Measurements from ENCODE around the gene TRIP6.
"Not testable (repeated sequence)": the region's sequence is repeated elsewhere in the genome, so short reads cannot be mapped to it uniquely, and the experiment has no call there.

The TRIP6 gene

GRCh38 chr7:100837099-100837836 lies 29.9 kb upstream of the TRIP6 start:
- peak; percentile 86 to 91 for DNase-seq

- DNase-seq = no peak
These were observed 27.8 kb upstream of the TRIP6 start for GRCh38 chr7:100839361-100839760.

GRCh38 chr7:100840470-100841100 lies 26.6 kb upstream of the TRIP6 start:
- no peak for DNase-seq

GRCh38 chr7:100847360-100847759 lies 19.8 kb upstream of the TRIP6 start:
- DNase-seq = no peak

GRCh38 chr7:100852048-100852872 lies 14.9 kb upstream of the TRIP6 start, which contains the start of gene SLC12A9:
Gene SLC12A9 (plus strand): TSS chr7:100852713. CDS start chr7:100854198, 1,485 bp downstream.
- peak; percentile 92 to 93 for DNase-seq

- no peak for DNase-seq
These were observed 12.9 kb upstream of the TRIP6 start for GRCh38 chr7:100854146-100854895.

GRCh38 chr7:100854899-100855298 lies 12.3 kb upstream of the TRIP6 start:
- not testable (repeated sequence) for DNase-seq

GRCh38 chr7:100855515-100855914 lies 11.7 kb upstream of the TRIP6 start:
- no peak for DNase-seq

- DNase-seq = no peak
These were observed 10.3 kb upstream of the TRIP6 start for GRCh38 chr7:100856871-100857282.

GRCh38 chr7:100859856-100860255 lies 7.3 kb upstream of the TRIP6 start:
- DNase-seq = no peak

GRCh38 chr7:100860702-100861615 lies 6.2 kb upstream of the TRIP6 start:
- DNase-seq = no peak

- DNase-seq = no peak
These were observed 5.6 kb upstream of the TRIP6 start for GRCh38 chr7:100861616-100861985.

- DNase-seq = no peak
These were observed 3.7 kb upstream of the TRIP6 start for GRCh38 chr7:100863406-100863950.

GRCh38 chr7:100864263-100864845 lies 2.8 kb upstream of the TRIP6 start:
- DNase-seq = no peak

GRCh38 chr7:100865372-100865911 lies 1.7 kb upstream of the TRIP6 start:
- DNase-seq = no peak

GRCh38 chr7:100865938-100866728 lies 1.1 kb upstream of the TRIP6 start:
- DNase-seq = peak in 1 of 2 experiments; percentile 36

GRCh38 chr7:100866729-100867039 lies 503 bp upstream of the TRIP6 start:
- no peak for DNase-seq

- no peak for DNase-seq
These were observed 744 bp downstream of the TRIP6 start for GRCh38 chr7:100867776-100868485.

- DNase-seq = no peak
These were observed 6.6 kb downstream of the TRIP6 start for GRCh38 chr7:100873599-100874299.

Data from NCI-H2081 (cell line).